Fibroblast of skin of scalp (primary cell): Measurements from ENCODE around the gene SMC1B.

Source experiments
- DNase-seq: peaks from one replicate; pipeline ENCODE4 v3.0.0-alpha.2; 2013

SMC1B gene

GRCh38 chr22:45318168-45318557 lies 95.2 kb downstream of the SMC1B start:
- peak; percentile 95 for DNase-seq

DNA sequence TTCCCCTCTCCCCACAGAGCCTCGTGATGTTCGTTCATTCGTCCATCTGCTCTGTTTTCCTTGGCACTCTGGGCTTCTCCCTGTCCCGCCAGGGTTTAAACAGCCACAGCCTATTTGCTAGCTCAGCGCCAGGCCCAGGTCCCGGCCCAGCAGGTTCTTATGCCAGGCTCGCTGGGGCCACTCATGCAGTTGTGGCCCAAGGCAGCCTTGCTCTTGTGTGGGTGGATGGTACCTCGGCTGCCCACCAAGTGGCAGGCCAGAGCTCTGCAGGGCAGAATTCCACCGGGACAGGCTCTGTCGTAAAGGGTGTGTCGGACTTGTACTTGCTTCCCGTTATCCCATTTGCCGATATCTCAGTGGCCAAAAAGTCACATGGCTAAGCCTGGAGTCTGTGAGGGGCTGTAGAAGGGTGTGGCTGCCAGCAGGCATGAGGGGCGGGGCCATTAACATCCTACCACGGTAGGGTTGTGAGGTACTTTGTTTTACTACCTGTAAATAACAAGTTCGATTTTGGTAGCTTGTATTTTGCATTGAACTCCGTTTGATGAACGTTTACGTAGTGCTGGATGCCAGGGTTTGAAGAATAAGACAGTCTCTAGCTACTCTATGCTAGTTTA lies 95.7 kb downstream of the SMC1B start:
- DNase-seq, result peak; percentile 59

- DNase-seq, result no peak
Measured at GRCh38 chr22:45316796-45317526, 96.4 kb downstream of the SMC1B start.

GRCh38 chr22:45314786-45315185 lies 98.6 kb downstream of the SMC1B start:
- no peak for DNase-seq

DNA sequence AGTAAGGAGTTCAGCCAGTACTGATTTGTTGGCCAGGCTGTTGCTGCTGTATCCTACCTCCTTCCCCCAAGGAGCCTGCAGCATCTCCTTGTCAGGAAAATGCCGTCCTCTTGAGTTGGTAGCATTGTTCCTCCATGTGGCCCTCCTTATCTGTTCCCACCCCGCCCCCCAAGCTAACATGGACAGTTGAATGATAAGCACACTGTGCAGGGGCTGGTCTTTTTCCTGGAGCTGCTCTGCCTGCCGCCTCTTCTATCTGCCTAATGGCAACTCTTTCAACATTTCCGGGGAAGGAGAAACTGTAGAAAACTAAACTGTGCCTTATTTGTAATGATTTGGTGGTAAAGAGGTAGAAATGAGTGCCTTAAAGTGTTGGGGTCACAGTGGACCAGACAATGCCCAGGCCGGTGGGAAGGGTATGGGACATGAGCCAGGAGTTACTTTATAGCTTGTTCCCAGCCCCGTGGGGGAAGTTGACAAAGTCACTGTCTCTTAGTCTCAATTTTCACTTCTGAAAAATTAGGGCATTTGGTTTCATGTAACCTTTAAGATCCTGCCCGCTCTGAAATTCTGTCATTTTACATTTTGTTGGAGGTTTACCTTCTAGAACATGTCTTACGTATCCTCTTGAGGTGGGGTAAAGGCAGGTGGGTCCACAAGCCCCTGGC lies 99.2 kb downstream of the SMC1B start:
- no peak for DNase-seq

DNA sequence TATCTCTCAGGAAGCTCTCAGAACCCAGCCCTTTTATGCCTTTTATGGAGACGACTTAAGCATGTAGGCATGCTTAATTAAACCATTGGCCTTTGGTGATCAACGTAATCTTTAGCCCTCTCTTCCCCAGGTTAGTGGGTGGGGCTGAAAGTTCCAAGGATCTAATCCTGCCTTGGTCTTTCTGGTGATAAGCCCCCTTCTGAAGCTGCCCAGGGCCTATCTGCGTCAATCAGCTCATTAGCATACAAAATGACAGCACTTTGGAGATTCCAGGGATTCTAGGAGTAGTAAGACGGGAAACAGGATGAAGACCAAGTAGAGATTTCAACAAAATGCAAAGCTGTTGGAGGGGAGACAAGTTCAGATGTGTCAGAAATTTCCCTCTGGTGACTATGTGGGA lies 100.5 kb downstream of the SMC1B start:
- no peak for DNase-seq

- DNase-seq, result no peak
Measured at GRCh38 chr22:45312415-45312814, 101.0 kb downstream of the SMC1B start.

GRCh38 chr22:45310977-45311531 lies 102.3 kb downstream of the SMC1B start:
- no peak for DNase-seq

DNA sequence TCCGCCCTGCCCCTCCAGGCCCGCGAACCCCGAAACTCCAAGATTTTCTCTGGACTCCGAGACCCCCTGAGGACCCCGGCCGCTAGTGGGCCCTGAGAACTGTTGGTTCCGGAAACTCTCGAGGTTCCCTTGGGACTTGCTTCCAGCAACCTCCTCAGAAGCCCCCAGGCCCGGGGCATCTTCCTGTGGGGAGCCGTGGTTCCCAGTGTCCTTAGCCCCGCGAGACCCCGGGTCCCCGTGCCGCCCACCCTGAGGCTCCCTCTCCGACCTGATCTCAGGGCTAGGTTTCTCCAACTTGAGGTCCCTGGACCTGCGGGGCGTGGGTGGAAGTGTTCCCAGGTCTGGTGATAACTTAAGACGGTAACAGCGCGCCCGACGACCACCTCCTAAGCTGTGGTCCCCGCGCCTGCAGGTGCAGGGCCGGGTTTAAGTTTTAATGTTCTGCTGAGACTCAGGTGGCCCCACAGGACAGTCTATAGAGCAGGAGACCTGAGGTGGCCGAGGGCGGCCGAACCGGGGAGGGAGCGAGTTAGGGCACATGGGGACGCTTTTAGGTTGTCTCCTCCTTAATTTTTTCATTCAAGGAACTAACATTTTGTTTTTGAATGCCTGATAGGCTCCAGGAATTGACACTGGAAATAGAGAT lies 102.9 kb downstream of the SMC1B start:
- DNase-seq, result no peak

DNA sequence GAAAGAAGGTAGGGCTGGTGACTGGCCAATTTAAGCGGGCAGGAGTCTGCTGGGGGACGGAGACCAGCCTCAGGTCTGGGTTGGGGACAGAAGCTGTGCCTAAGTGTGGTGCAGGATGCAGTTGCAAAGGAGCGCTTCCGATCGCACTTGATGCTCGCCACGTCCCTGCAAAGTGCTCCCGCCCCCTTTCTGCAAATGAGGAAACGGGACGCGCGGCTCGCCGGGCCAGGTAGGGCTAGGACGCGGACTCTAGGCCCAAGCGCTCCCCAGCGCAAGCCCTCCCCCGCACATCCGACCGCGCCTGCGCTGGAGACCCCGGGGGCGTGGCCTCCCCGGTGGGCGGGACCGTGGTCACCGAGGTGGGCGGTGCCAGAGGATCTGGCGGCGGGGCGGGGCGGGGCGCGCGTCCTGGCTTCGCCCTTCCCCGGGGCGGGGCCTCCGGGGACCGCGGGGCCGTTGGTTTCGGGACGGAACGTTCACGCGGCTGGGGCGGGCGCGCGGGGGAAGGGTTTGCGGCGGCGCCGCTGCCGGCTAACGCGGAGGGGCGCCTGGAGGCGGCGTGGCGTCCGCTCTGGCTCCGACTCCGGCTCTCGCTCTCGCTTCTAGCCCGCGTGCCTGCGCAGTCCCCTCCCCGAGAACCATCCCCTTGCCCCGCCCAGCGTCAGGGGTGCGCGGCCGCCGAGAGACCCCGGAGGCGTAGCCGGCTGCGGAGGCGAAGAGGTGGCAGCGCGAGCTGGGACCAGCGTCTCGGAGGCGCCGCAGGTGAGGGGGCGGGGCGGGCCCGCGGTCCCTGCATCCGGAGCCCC lies 103.8 kb downstream of the SMC1B start, which contains the start of gene FAM118A:
Gene FAM118A (plus strand): TSS at position 513 of the 806 bp plus-strand sequence. CDS start 12,446 bp downstream, outside the sequence.
- DNase-seq, result peak; percentile 93

DNA sequence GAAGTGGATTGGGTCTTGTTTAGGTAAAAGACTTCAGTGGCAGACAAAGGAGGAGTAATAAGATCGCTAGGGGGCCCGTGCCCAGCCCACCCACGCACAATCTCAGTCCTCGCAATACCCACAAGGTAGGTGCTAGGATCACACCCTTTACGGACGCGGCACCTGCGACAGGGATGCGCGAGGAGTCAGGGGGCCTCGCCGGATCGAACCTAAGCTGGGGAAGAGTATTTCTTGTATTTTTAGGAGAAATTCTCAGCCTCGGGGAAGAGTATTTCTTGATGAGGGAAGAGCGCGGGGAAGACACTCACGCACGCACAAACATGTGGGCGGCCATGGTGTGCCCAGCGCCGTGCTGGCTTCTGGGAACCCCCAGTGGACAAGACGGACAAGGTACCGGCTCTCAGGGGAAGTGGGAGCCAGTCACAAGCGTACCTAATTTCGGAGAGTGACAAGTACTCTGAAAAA lies 104.4 kb downstream of the SMC1B start:
- DNase-seq, result no peak

DNA sequence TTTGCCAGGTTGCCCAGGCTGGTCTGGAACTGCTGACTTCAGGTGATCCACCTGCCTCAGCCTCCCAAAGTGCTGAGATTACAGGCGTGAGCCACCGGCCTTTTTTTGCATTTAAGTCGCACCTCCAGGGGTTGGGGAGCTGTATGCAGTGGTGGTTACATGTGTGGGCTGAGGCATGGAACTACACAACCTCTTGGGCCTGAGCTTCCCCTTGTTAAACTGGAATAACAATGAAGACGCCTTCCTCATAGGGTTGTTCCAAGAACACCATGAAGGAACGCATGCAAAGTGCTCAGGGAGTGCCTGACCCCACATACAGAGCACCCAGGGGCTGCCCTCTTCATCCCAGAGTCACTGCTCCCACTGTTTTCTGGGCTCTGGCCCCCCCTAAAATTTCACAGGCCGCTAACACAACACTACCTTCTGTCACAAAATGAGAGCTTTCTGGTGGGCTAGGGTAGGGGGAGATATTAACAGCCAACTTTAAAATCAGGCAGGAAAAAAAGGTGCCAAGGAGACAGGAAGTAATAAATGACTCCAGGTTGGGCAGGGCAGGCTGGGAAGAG lies 104.9 kb downstream of the SMC1B start:
- DNase-seq, result no peak

- DNase-seq, result no peak
Measured at GRCh38 chr22:45306139-45306538, 107.3 kb downstream of the SMC1B start.

DNA sequence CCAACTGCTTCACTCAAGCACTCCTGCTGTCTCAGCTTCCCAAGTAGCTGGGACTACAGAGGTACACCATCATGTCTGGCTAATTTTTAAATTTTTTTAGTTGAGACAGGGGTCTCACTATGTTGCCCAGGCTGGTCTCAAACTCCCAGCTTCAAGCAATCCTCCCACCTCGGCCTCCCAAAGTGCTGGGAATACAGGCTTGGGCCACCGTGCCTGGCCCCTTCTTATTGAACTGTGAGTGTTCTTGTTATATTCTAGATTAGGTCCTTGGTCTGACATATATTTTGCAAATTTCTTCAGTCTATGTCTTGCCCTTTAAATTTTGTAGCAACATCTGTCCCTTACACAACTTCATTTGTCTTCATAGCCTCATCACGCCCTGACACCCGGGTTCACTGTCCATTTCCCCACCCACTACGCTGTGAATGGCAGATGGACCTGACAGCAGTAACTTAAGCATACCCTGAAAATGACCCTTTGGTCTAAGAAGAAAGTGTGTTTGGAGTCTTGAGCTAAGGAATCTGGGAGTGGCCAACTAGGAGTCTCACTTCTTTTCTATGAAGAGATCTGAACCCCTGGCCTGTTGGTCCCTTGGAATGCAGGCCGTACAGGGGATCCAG lies 107.8 kb downstream of the SMC1B start:
- DNase-seq, result no peak

- DNase-seq, result peak; percentile 28
Measured at GRCh38 chr22:45304971-45305370, 108.4 kb downstream of the SMC1B start.

DNA sequence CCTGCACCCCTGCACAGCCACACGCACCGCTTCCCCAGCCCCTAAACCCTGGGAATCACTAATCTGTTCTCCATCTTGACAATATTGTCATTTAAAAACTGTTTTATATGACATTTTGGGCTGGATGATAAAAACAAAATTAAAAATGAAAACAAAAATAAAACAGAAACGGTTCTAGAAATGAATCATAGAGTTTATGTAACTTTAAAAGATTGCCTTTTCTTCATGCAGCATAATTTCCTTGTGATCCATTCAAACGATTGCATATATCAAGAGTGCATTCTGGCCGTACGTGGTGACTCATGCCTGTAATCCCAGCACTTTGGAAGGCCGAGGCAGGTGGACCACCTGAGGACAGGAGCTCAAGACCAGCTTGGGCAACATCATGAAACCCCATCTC lies 110.2 kb downstream of the SMC1B start:
- DNase-seq, result no peak

DNA sequence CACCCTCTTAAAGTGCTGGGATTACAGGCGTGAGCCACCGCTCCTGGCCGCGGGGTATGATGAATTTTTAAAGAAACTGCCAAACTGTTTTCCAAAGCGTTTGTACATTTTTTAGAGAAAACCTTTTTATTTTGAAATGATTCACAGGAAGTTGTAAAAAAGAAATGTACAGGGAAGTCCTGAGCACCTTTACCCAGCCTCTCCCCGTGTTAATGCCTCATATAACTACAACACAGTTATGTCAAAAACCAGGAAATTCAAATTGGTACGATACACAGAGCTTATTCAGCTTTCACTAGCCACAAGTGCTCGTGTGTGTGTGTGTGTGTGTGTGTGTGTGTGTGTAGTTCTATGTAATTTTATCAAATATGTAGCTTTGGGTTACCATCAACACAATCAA lies 110.6 kb downstream of the SMC1B start:
- no peak for DNase-seq

GRCh38 chr22:45298934-45299505 lies 114.4 kb downstream of the SMC1B start:
- no peak for DNase-seq

DNA sequence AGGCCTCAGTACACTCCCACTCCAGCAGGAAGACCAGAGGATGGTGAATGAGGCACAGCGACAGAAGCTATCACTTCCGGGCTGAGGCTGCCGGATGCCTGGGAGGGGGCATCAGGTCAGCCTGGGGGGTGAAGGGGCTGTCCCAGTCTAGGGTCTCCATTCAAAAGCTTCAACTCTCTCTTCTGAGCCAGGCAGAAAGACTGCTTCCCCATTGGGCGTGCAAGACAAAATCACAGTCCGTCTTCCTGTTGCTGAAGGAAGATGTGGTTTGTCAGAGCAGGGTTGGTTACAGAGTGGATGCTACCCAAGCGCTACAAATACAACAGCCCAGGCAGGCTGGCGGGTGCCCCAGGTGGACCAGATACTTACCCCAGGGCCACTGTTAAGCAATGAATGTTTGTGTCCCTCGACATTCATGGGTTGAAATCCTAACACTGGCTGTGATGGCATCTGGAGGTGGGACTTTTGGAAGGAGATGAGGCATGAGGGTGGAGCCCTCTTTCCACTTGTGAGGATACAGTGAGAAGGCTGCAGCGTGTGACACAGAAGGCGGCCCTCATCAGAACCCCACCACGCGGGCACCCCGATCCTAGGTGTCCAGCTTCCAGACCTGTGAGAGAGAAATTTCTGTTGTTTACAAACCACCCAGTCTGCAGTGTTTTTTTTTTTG lies 116.6 kb downstream of the SMC1B start:
- no peak for DNase-seq

GRCh38 chr22:45295492-45295891 lies 117.9 kb downstream of the SMC1B start:
- DNase-seq, result no peak
